Upper lobe of left lung (tissue), 6 donors: Measurements from ENCODE around the gene TOM1L2. TPM values are rescaled to one million over a fixed set of nuclear protein-coding genes. Genes with fewer than 3 reads are reported as not detected.

Experiments used
- ATAC-seq, 2 donors: fragments of 200-7000 bp; cut with Tn5 transposase; one replicate each; pipeline ENCODE4 v1.9.1; 2022; ENCODE audit warnings: mild to moderate bottlenecking in 2 of 2, moderate library complexity in 2 of 2; ENCODE audit not compliant: low FRiP score in 2 of 2
- DNase-seq, 2 donors: peaks; one replicate each; pipeline ENCODE4 v3.0.0-alpha.2; 2019 to 2020
- H3K27ac ChIP-seq, 4 donors: fragments of 200-600 bp; sonication (generic); one replicate each; pipeline ENCODE4 v1.5.1; 2016 to 2019
- H3K27me3 ChIP-seq, 4 donors: fragments of 200-600 bp; sonication (generic); one replicate each; pipeline ENCODE4 v1.5.1; 2017 to 2019
- H3K36me3 ChIP-seq, 4 donors: fragments of 200-600 bp; sonication (generic); one replicate each; pipeline ENCODE4 v1.5.1; 2016 to 2019
- H3K4me1 ChIP-seq, 4 donors: fragments of 200-600 bp; sonication (generic); one replicate each; pipeline ENCODE4 v1.5.1; 2018 to 2019
- H3K4me3 ChIP-seq, 4 donors: fragments of 200-600 bp; sonication (generic); one replicate each; pipeline ENCODE4 v1.5.1; 2017 to 2019; ENCODE audit warnings: mild to moderate bottlenecking in 2 of 4, moderate library complexity in 1 of 4
- H3K9me3 ChIP-seq, 4 donors: fragments of 200-600 bp; sonication (generic); one replicate each; pipeline ENCODE4 v1.5.1; 2018 to 2019
- CTCF ChIP-seq, 6 experiments: fragments of 450-650 bp in 4 of 6; fragments of 200-600 bp in 2 of 6; sonication (generic) in 2 of 6; IDR thresholded peaks; one replicate each; pipeline ENCODE4 v1.5.1; 2016 to 2019; ENCODE audit warnings: antibody characterized with exemption in 6 of 6
- EP300 ChIP-seq, 4 donors: sonication (generic); formaldehyde crosslinking; IDR thresholded peaks; one replicate each; pipeline ENCODE4 v1.5.1; 2017; ENCODE audit warnings: antibody characterized with exemption in 4 of 4, control low read depth in 2 of 4
- POLR2A ChIP-seq, 4 donors: fragments of 450-650 bp; IDR thresholded peaks; one replicate each; pipeline ENCODE4 v1.5.1; 2016 to 2017; ENCODE audit warnings: antibody characterized with exemption in 4 of 4, mild to moderate bottlenecking in 2 of 4
- POLR2AphosphoS5 ChIP-seq, 2 donors: sonication (generic); formaldehyde crosslinking; IDR thresholded peaks; one replicate each; pipeline ENCODE4 v1.5.1; 2017; ENCODE audit warnings: antibody characterized with exemption in 2 of 2
- WGBS, 2 donors: methylation state at CpG; one replicate each; pipeline ENCODE4 v1.1.5; 2017 to 2018; 5-methylcytosine and 5-hydroxymethylcytosine counted together
- total RNA-seq, 6 donors: library from RNA; depleted of rRNA in 4 of 6; stranded (reverse); fragments of >200 nt in 4 of 6; gene quantifications; one replicate each; pipeline versions ENCODE4 v1.1.0 to v1.2.1, GENCODE V29; 2016 to 2021
- donor health status: DM: no; HTN: no; CAD: no; lungs with moderate emphysema.
- donor health status: DM: no; HTN: yes; CAD: no; lungs with severe emphysema.

TOM1L2 gene
- total RNA-seq, 6 donors from 2014 or later = 54.2 to 134 (median 72.9) TPM

GRCh38 chr17:18017958-18018357, 45.8 kb upstream of the TOM1L2 start:
- DNase-seq (no peak), ATAC-seq (no peak)
- H3K27ac ChIP-seq = no peak overlapping the region
- peaks cover 0 to 50% (median 27%) of the 10 kb centered on the region in 4 donors for H3K36me3 ChIP-seq
- no peak overlapping the region for H3K4me3 ChIP-seq
- 66 to 72% methylated on average over 3 of the region's 3 CpGs for WGBS, 2 donors
- no peaks in the 10 kb centered on the region for H3K9me3 ChIP-seq
- no peaks in the 10 kb centered on the region for H3K27me3 ChIP-seq
- no peak for TF ChIP-seq CTCF (IDR thresholded peaks at IDR 0.05)
- no peak for TF ChIP-seq POLR2AphosphoS5 (IDR thresholded peaks at IDR 0.05)
- no peak for TF ChIP-seq POLR2A (IDR thresholded peaks at IDR 0.05)
- TF ChIP-seq EP300 (IDR thresholded peaks at IDR 0.05) = no peak
- no peaks in the 10 kb centered on the region for H3K4me1 ChIP-seq

- no peaks in the 10 kb centered on the region for H3K9me3 ChIP-seq
- H3K4me1 ChIP-seq = no peaks in the 10 kb centered on the region
- no peak for DNase-seq
- H3K27ac ChIP-seq = no peak overlapping the region
- no peak for TF ChIP-seq POLR2A (IDR thresholded peaks at IDR 0.05)
- TF ChIP-seq POLR2AphosphoS5 (IDR thresholded peaks at IDR 0.05) = no peak
- TF ChIP-seq CTCF (IDR thresholded peaks at IDR 0.05) = no peak
- TF ChIP-seq EP300 (IDR thresholded peaks at IDR 0.05) = no peak
- no peak overlapping the region for H3K4me3 ChIP-seq
- WGBS, 2 donors = 86 to 97% methylated on average over 12 of the region's 12 CpGs
- H3K36me3 ChIP-seq = peaks cover 0 to 46% (median 23%) of the 10 kb centered on the region in 4 donors
- H3K27me3 ChIP-seq = no peaks in the 10 kb centered on the region
- no peak for ATAC-seq
Observed at GRCh38 chr17:18016426-18016825, 44.2 kb upstream of the TOM1L2 start.

GRCh38 chr17:18015593-18015992, 43.4 kb upstream of the TOM1L2 start:
- Histone ChIP-seq H3K27me3 (no peaks in the 10 kb centered on the region), H3K9me3 (no peaks in the 10 kb centered on the region), H3K4me1 (no peaks in the 10 kb centered on the region), H3K36me3 (peaks cover 0 to 41% (median 16%) of the 10 kb centered on the region in 4 donors), H3K27ac (no peak overlapping the region), H3K4me3 (no peak overlapping the region)
- 87 to 95% methylated on average over 3 to 5 of the region's 5 CpGs for WGBS, 2 donors
- no peak for ATAC-seq
- TF ChIP-seq CTCF (IDR thresholded peaks at IDR 0.05) = no peak
- no peak for TF ChIP-seq POLR2AphosphoS5 (IDR thresholded peaks at IDR 0.05)
- TF ChIP-seq POLR2A (IDR thresholded peaks at IDR 0.05) = no peak
- TF ChIP-seq EP300 (IDR thresholded peaks at IDR 0.05) = no peak
- DNase-seq = no peak

GRCh38 chr17:18014006-18014405, 41.8 kb upstream of the TOM1L2 start:
- H3K36me3 ChIP-seq = peaks cover 0 to 37% (median 16%) of the 10 kb centered on the region in 4 donors
- no peak overlapping the region for H3K4me3 ChIP-seq
- TF ChIP-seq CTCF (IDR thresholded peaks at IDR 0.05) = no peak
- DNase-seq (no peak), ATAC-seq (no peak)
- H3K4me1 ChIP-seq = no peaks in the 10 kb centered on the region
- 94 to 100% methylated on average over 6 of the region's 6 CpGs for WGBS, 2 donors
- H3K27ac ChIP-seq = no peak overlapping the region
- no peaks in the 10 kb centered on the region for H3K27me3 ChIP-seq
- H3K9me3 ChIP-seq = no peaks in the 10 kb centered on the region

GRCh38 chr17:18011286-18011685, 39.1 kb upstream of the TOM1L2 start:
- 89 to 92% methylated on average over 3 to 5 of the region's 5 CpGs for WGBS, 2 donors

More at GRCh38 chr17:18011286-18011685, 39.1 kb upstream of the TOM1L2 start:
- H3K4me3 ChIP-seq = no peak overlapping the region
- peaks cover 0 to 32% (median 16%) of the 10 kb centered on the region in 4 donors for H3K36me3 ChIP-seq
- TF ChIP-seq EP300 (IDR thresholded peaks at IDR 0.05) (no peak), POLR2A (IDR thresholded peaks at IDR 0.05) (no peak), CTCF (IDR thresholded peaks at IDR 0.05) (no peak), POLR2AphosphoS5 (IDR thresholded peaks at IDR 0.05) (no peak)
- no peaks in the 10 kb centered on the region for H3K4me1 ChIP-seq
- ATAC-seq = no peak
- H3K27me3 ChIP-seq = no peaks in the 10 kb centered on the region
- no peaks in the 10 kb centered on the region for H3K9me3 ChIP-seq
- no peak for DNase-seq
- H3K27ac ChIP-seq = no peak overlapping the region
